Erythroblast (primary cell): ENCODE measurements around the gene CABS1.

Experiments
- GATA1 ChIP-seq: IDR thresholded peaks from 2 replicates; pipeline ENCODE4 v1.6.1; 2011; ENCODE audit warnings: low read depth, mild to moderate bottlenecking, control low read depth, low read length, moderate library complexity
- POLR2A ChIP-seq: IDR thresholded peaks from 2 replicates; pipeline ENCODE4 v1.6.1; 2011; ENCODE audit warnings: mild to moderate bottlenecking, low read length

- TF ChIP-seq POLR2A (no peak), GATA1 (no peak)
Observed at GRCh38 chr4:70364002-70364401, 29.2 kb downstream of the CABS1 start.
